GM21390 (cell line): Measurements from ENCODE around the gene KLRC2.
"Not testable (repeated sequence)": the region's sequence is repeated elsewhere in the genome, so short reads cannot be mapped to it uniquely, and the experiment has no call there.

ENCODE experiments used
- ATAC-seq: cut with Tn5 transposase; IDR thresholded peaks from one replicate; pipeline ENCODE4 v1.9.1; 2021; ENCODE audit not compliant: unreplicated experiment

The KLRC2 gene

GRCh38 chr12:10435816-10436215, at the start of gene KLRC2:
Gene KLRC2 (minus strand): TSS chr12:10436010. CDS start chr12:10435986, 24 bp downstream.
- not testable (repeated sequence) for ATAC-seq

- not testable (repeated sequence) for ATAC-seq
Measured at GRCh38 chr12:10481901-10482300, 46.1 kb upstream of the KLRC2 start.

GRCh38 chr12:10472808-10473207, 37.0 kb upstream of the KLRC2 start:
- ATAC-seq: not testable (repeated sequence)

GRCh38 chr12:10469701-10470100, 33.9 kb upstream of the KLRC2 start:
- no peak for ATAC-seq

- no peak for ATAC-seq
Measured at GRCh38 chr12:10466311-10466710, 30.5 kb upstream of the KLRC2 start.

- ATAC-seq: no peak
Measured at GRCh38 chr12:10457760-10458159, 21.9 kb upstream of the KLRC2 start.

GRCh38 chr12:10456856-10457255, 21.0 kb upstream of the KLRC2 start:
- ATAC-seq: no peak

- no peak for ATAC-seq
Measured at GRCh38 chr12:10455766-10456165, 20.0 kb upstream of the KLRC2 start.

- ATAC-seq: no peak
Measured at GRCh38 chr12:10454531-10454930, 18.7 kb upstream of the KLRC2 start.

GRCh38 chr12:10453156-10453555, 17.3 kb upstream of the KLRC2 start, which contains the start of gene KLRC1:
Gene KLRC1 (minus strand): TSS chr12:10453377. CDS start chr12:10451156, 2,221 bp downstream.
- ATAC-seq: no peak

GRCh38 chr12:10448236-10448635, 12.4 kb upstream of the KLRC2 start:
- no peak for ATAC-seq

- not testable (repeated sequence) for ATAC-seq
Measured at GRCh38 chr12:10446052-10446451, 10.2 kb upstream of the KLRC2 start.

GRCh38 chr12:10441144-10441543, 5.3 kb upstream of the KLRC2 start:
- not testable (repeated sequence) for ATAC-seq

GRCh38 chr12:10439608-10440274, 3.9 kb upstream of the KLRC2 start:
- not testable (repeated sequence) for ATAC-seq

GRCh38 chr12:10437601-10438000, 1.8 kb upstream of the KLRC2 start:
- not testable (repeated sequence) for ATAC-seq

GRCh38 chr12:10430623-10431022, 5.2 kb downstream of the KLRC2 start:
- ATAC-seq: not testable (repeated sequence)

GRCh38 chr12:10425938-10426337, 9.9 kb downstream of the KLRC2 start:
- not testable (repeated sequence) for ATAC-seq

- ATAC-seq: not testable (repeated sequence)
Measured at GRCh38 chr12:10424260-10424899, 11.4 kb downstream of the KLRC2 start.

GRCh38 chr12:10422159-10422558, 13.7 kb downstream of the KLRC2 start:
- ATAC-seq: not testable (repeated sequence)

- ATAC-seq: not testable (repeated sequence)
Measured at GRCh38 chr12:10420334-10420733, 15.5 kb downstream of the KLRC2 start, which contains the start of gene KLRC3. Gene KLRC3 (minus strand): TSS chr12:10420595. CDS start chr12:10420550, 45 bp downstream.

- ATAC-seq: no peak
Measured at GRCh38 chr12:10409392-10409791, 26.4 kb downstream of the KLRC2 start, which contains the start of gene KLRC4. Gene KLRC4 (minus strand): TSS chr12:10409757. CDS start chr12:10409575, 182 bp downstream.

- no peak for ATAC-seq
Measured at GRCh38 chr12:10408842-10409241, 27.0 kb downstream of the KLRC2 start.
